ENCODE results near the gene CHD5.

Gene CHD5

DNA sequence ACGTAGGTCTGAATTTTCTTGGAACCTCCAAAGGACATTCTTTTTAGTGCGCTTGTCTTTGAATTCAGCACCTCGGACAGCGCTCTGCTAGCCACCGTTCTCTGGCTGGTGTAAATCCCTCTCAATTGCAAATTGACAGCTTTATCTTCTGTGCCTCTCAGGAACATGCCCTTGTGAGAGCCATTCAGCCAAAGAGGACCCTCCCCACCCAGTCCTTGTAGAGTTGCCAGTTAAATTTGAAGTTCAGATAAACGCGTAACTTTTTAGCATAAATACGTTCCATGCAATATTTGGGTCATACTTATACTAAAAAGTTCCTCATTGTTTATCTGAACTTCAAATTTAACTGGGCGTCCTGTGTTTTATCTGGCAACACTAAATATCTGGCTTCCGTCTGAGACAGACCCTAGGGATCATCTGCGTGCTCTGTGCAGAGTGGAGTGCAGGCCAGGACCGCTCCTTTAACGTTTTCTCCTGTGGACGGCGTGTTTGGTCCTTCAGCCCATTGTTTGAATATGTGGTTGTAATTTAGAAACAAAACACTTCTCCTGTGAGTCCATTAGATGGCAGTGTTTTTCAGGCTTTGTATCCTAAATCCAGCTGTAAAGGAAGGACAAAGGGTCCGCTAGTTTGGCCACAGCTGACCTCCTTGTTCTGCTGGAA lies 127.4 kb downstream of the CHD5 start:
- peak; percentile 49 to 51 for DNase-seq

All from activated T-cell treated with anti-CD3 and anti-CD28 coated beads, Interleukin-2, amount 50 U/mL, for 48 hours (primary cell).